NB4 (cell line): ENCODE data around the gene ATP1A3.

Source experiments
- DNase-seq: peaks from one replicate; pipeline ENCODE4 v3.0.0; 2010; ENCODE audit warnings: low read depth
- H3K4me3 ChIP-seq: one replicate; pipeline ENCODE4 v1.5.1; 2011; ENCODE audit warnings: mild to moderate bottlenecking, low read depth, low read length, moderate library complexity
- MYC ChIP-seq: IDR thresholded peaks from 2 replicates; pipeline ENCODE4 v1.6.1; 2011; ENCODE audit warnings: low read depth, low read length
- POLR2A ChIP-seq: IDR thresholded peaks from 2 replicates; pipeline ENCODE4 v1.6.1; 2011; ENCODE audit warnings: mild to moderate bottlenecking; ENCODE audit not compliant: insufficient read length; ENCODE audit errors: extremely low read depth
- TF ChIP-seq, protein P1 (sequence below): IDR thresholded peaks from 2 replicates; pipeline ENCODE4 v1.6.1; 2011; ENCODE audit warnings: low read depth, low read length
- TF ChIP-seq, protein P2 (sequence below): IDR thresholded peaks from one replicate; pipeline ENCODE4 v1.5.1; 2012; ENCODE audit warnings: low read depth, low read length

The ATP1A3 gene

DNA sequence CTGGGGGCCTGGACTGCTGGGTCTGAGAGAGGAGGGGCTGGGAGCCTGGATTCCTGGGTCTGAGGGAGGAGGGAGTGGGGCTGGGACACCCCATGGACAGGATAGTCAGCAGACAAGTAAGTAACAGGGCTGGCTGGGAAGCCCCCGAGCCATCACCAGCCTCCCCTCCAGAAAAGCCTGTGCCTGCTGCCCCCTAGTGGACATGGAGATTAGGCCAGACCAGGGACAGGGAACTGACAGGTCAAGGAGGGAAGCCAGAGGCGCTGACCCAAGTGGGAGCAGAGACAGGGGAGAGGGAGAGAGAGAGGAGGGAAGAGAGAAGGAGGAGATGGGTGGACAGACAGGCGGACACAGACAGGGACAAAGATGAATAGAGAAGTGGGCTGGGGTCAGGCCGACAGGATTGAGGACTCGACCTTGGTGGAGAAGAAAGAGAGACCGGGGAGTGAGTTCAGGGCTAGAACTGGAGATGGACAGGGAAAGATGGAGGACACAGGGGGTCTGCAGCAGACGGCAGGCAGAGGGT is 59.1 kb downstream of the ATP1A3 start:
- H3K4me3 ChIP-seq = no peak overlapping the region
- TF ChIP-seq, protein P1, sequence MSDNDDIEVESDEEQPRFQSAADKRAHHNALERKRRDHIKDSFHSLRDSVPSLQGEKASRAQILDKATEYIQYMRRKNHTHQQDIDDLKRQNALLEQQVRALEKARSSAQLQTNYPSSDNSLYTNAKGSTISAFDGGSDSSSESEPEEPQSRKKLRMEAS = no peak
- TF ChIP-seq POLR2A = no peak
- TF ChIP-seq, protein P2, sequence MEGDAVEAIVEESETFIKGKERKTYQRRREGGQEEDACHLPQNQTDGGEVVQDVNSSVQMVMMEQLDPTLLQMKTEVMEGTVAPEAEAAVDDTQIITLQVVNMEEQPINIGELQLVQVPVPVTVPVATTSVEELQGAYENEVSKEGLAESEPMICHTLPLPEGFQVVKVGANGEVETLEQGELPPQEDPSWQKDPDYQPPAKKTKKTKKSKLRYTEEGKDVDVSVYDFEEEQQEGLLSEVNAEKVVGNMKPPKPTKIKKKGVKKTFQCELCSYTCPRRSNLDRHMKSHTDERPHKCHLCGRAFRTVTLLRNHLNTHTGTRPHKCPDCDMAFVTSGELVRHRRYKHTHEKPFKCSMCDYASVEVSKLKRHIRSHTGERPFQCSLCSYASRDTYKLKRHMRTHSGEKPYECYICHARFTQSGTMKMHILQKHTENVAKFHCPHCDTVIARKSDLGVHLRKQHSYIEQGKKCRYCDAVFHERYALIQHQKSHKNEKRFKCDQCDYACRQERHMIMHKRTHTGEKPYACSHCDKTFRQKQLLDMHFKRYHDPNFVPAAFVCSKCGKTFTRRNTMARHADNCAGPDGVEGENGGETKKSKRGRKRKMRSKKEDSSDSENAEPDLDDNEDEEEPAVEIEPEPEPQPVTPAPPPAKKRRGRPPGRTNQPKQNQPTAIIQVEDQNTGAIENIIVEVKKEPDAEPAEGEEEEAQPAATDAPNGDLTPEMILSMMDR = peak; percentile 64
- DNase-seq = peak; percentile 67

DNA sequence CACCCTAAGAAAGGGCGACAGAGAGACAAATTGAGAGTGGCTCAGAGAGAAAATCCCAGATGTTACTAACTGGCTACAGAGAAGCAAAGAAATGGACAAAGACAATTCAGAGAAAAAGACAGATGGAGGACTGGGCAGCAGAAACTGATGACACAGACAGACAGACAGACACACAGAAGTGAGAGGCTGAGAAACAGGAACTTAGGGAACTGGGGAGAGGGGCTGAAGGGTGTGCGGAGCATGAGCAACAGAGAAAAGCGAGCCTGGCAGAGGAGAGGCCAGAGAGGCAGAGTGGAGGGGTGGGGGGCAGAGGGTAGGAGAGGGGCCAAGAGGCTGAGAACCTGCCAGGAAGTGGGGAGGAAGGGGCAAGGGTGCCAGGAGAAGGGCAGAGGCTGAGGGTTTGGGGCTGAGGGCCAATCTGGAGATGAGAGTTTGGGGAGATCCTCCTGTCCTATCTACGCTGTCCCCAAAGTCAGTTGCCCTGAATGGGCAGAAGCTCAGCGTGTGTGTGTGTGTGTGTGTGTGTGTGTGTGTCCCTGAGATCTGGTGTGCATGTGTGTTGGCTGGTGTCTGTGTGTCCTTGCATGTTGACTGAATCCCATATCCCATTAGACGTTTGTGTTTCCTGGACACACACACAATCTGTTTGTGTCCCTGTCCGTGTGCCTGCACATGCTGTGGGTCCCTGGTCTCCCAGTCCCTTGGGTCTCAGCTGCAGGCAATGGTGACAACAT is 60.2 kb downstream of the ATP1A3 start:
- peak; percentile 49 for DNase-seq
- H3K4me3 ChIP-seq = no peak overlapping the region
- TF ChIP-seq, protein P2 = no peak
- TF ChIP-seq, protein P1 = no peak
- TF ChIP-seq POLR2A = no peak
- no peak for TF ChIP-seq MYC

DNA sequence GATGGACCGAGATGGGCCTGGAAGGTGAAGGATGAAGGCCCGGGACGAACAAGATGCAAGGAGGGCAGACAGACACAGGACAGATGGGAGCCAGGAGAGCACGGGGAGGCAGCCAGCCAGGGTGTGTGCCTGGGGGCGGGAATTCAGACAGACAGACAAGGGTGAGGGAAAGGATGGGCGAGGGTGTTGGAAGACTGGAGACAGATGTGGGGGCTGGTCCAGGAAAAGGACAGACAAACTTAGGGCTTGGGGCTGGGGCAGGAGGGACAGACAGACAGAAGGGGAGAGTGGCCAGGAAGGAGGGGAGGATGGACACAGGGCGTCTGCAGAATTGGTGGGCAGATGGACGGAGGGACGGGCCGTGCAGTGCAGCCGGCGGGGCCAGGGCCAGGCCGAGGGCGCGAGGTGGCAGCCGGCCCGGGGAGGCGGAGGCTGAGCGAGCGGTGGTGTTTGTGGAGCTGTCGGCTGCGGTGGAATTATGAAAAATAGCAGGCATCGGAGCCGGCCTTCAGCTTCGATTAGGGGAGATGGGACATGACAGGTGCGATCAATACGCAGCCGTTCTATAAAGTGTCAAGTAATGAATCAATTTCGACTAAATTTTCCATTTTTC is 61.2 kb downstream of the ATP1A3 start:
- TF ChIP-seq POLR2A (no peak), MYC (no peak)
- TF ChIP-seq, protein P1 = no peak
- TF ChIP-seq, protein P2 = no peak
- DNase-seq = no peak
- H3K4me3 ChIP-seq = no peak overlapping the region

DNA sequence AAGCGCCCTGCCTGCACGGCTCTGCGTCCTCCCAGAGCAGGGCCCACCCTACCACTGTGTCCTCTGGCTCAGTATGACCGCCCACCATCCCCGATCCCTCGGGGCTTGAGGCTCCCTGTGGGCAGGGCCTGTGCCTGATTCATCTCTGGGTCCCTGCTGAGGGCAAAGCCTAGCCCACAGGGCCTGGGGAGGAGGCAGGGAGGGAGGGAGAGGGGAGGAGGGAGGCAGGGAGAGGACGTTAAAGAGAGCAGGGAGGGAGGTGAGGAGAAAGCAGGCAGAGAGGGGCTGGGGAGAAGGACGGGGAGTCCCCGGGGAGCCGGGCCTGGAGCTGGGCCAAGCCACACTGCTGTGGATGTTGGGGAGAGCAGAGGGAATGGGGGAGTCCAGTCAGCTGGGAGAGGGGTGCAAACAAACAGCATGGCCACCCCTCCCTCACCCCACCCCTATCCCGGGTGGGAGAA is 61.7 kb downstream of the ATP1A3 start:
- H3K4me3 ChIP-seq = no peak overlapping the region
- TF ChIP-seq POLR2A (no peak), MYC (no peak)
- TF ChIP-seq, protein P2 = no peak
- TF ChIP-seq, protein P1 = no peak
- no peak for DNase-seq

DNA sequence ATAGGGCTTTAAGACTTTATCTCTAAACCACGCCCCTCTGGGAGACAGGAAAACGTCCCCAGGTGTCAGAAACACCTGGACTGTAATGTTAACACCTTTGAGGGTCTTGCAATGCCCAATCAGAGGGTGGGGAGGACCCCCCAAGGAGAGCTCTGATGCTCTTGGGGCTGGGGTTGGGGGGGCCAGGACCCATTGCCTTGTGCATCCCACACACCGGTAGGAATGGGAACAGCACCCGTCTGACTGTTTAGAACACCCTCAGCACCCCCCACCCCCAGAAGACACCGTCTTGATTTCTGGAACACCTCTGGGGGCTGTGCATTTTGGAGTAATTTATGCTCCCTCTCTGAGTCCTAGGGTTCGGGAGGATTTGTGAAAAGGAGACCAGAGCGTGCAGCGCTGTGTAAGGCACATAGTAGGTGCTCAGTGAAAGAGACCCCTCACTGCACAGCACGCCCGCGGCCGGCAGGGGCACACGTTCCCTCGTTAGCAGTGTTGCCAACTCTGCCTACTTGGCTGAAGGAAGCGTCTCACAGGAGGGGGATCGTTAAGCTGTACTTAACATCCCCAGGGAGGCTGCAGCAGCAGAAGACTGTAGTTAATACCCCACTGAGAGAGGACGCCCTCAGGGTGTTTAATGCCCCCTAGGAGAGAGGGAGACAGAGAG is 63.0 kb downstream of the ATP1A3 start:
- H3K4me3 ChIP-seq = no peak overlapping the region
- DNase-seq = peak; percentile 29
- TF ChIP-seq POLR2A (no peak), MYC (no peak)
- TF ChIP-seq, protein P2 = no peak
- TF ChIP-seq, protein P1 = no peak
